ENCODE data around the gene TMPO. TPM values are rescaled to one million over a fixed set of nuclear protein-coding genes. Genes with fewer than 3 reads are reported as not detected.

TMPO gene
- total RNA-seq, 3 donors from 2014 or later (not counting 1 experiment from before 2014, with no cell fraction given): 72.8 to 89.4 (median 85.5) TPM

DNA sequence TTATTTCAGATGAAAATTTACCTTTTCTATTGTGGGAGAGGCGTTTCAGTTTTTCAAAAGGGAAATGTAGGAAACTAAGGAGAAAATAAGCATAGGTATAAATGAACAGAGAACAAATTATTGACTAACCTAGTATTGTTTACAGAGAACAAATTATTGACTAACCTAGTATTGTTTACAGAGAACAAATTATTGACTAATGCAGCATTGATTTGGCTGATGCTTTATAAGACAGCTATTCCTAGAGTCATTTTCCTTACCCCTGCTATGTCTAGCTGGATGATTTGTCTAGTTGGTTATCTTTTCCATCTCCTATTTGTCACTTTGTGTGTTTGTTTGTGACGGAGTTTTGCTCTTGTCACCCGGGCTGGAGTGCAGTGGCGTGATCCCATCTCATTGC lies 22.6 kb downstream of the TMPO start:
- Mint-ChIP-seq H3K27me3 (ENCODE audit: low read depth in 2 of 2) (no peaks in the 10 kb centered on the region), H3K9me3 (no peaks in the 10 kb centered on the region), H3K4me3 (no peak overlapping the region), H3K36me3 (peaks cover 8% of the 10 kb centered on the region), H3K4me1 (peaks cover 0 to 16% of the 10 kb centered on the region in 2 donors), H3K27ac (peak overlapping the region; percentile 39 to 51)
- 82% methylated on average over 3 of the region's 4 CpGs for WGBS (ENCODE audit: insufficient coverage)
- no peaks in the 10 kb centered on the region for H3K4me1 ChIP-seq (ENCODE audit: control insufficient read depth, insufficient read depth, low read length)
- intact Hi-C loops (cut with micrococcal nuclease): no loop called here
- H3K27ac ChIP-seq (ENCODE audit: low read length): no peak overlapping the region
- no peak overlapping the region for H3K4me3 ChIP-seq (ENCODE audit: low read length)
- ATAC-seq (no peak), DNase-seq (no peak)
- peaks cover 70% of the 10 kb centered on the region for H3K36me3 ChIP-seq (ENCODE audit: control insufficient read depth, insufficient read depth, low read length)
- TF ChIP-seq, protein P1, sequence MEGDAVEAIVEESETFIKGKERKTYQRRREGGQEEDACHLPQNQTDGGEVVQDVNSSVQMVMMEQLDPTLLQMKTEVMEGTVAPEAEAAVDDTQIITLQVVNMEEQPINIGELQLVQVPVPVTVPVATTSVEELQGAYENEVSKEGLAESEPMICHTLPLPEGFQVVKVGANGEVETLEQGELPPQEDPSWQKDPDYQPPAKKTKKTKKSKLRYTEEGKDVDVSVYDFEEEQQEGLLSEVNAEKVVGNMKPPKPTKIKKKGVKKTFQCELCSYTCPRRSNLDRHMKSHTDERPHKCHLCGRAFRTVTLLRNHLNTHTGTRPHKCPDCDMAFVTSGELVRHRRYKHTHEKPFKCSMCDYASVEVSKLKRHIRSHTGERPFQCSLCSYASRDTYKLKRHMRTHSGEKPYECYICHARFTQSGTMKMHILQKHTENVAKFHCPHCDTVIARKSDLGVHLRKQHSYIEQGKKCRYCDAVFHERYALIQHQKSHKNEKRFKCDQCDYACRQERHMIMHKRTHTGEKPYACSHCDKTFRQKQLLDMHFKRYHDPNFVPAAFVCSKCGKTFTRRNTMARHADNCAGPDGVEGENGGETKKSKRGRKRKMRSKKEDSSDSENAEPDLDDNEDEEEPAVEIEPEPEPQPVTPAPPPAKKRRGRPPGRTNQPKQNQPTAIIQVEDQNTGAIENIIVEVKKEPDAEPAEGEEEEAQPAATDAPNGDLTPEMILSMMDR (IDR thresholded peaks at IDR 0.05): no peak
- H3K9me3 ChIP-seq (ENCODE audit: control insufficient read depth, insufficient read depth, low read length): no peaks in the 10 kb centered on the region
- no peaks in the 10 kb centered on the region for H3K27me3 ChIP-seq (ENCODE audit: control insufficient read depth, insufficient read depth, low read length)

DNA sequence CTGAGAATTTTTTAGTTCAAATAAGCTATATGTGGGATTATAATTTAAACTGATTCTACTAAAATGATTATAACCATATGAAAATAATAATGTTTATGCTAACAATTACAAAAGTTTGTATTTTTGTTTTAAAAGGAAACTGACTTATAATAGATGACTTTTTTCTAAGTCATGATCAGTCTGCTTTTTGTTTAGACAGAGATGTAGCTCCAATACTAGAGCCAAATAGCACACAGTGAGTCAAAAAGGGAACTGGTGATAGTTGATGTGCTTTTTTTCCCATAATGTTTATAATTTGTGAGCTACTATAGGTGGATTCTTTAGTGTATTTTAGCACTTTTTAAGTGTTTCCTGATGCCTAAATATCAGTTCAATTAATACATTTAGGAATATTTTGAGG lies 28.3 kb downstream of the TMPO start:
- Mint-ChIP-seq H3K27ac (no peak overlapping the region), H3K4me1 (peaks cover 0 to 5% of the 10 kb centered on the region in 2 donors), H3K27me3 (ENCODE audit: low read depth in 2 of 2) (no peaks in the 10 kb centered on the region), H3K36me3 (peaks cover 11% of the 10 kb centered on the region), H3K9me3 (no peaks in the 10 kb centered on the region), H3K4me3 (no peak overlapping the region)
- TF ChIP-seq, protein P1 (IDR thresholded peaks at IDR 0.05): no peak
- ATAC-seq (no peak), DNase-seq (no peak)
- no peak overlapping the region for H3K4me3 ChIP-seq (ENCODE audit: low read length)
- no peak overlapping the region for H3K27ac ChIP-seq (ENCODE audit: low read length)
- intact Hi-C loops (cut with micrococcal nuclease): no loop called here
- peaks cover 52% of the 10 kb centered on the region for H3K36me3 ChIP-seq (ENCODE audit: control insufficient read depth, insufficient read depth, low read length)
- no peaks in the 10 kb centered on the region for H3K27me3 ChIP-seq (ENCODE audit: control insufficient read depth, insufficient read depth, low read length)
- no peaks in the 10 kb centered on the region for H3K4me1 ChIP-seq (ENCODE audit: control insufficient read depth, insufficient read depth, low read length)
- H3K9me3 ChIP-seq (ENCODE audit: control insufficient read depth, insufficient read depth, low read length): no peaks in the 10 kb centered on the region

DNA sequence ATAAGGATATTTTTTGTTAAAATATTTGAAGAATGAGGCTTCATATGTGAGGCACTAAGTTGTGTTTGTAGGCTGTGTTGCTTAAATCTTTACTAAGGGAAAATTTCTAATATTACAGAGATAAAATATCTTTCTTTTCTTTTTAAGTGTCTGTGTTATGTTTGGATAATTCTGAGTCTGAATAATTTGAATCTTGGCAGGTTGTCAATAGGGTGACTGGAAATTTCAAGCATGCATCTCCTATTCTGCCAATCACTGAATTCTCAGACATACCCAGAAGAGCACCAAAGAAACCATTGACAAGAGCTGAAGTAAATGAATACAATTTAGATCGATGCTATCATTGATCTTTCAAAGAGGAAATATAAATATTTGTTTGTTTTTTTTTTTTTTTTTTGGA lies 29.4 kb downstream of the TMPO start:
- no peaks in the 10 kb centered on the region for H3K27me3 Mint-ChIP-seq (ENCODE audit: low read depth in 2 of 2)
- WGBS (ENCODE audit: insufficient coverage): no CpG with 5 or more reads among the region's 1 CpG
- H3K36me3 ChIP-seq (ENCODE audit: control insufficient read depth, insufficient read depth, low read length): peaks cover 52% of the 10 kb centered on the region
- H3K9me3 ChIP-seq (ENCODE audit: control insufficient read depth, insufficient read depth, low read length): no peaks in the 10 kb centered on the region
- H3K27me3 ChIP-seq (ENCODE audit: control insufficient read depth, insufficient read depth, low read length): no peaks in the 10 kb centered on the region
- ATAC-seq (no peak), DNase-seq (no peak)
- no peaks in the 10 kb centered on the region for H3K4me1 ChIP-seq (ENCODE audit: control insufficient read depth, insufficient read depth, low read length)
- TF ChIP-seq, protein P1 (IDR thresholded peaks at IDR 0.05): no peak
- H3K27ac Mint-ChIP-seq: no peak overlapping the region
- H3K9me3 Mint-ChIP-seq: no peaks in the 10 kb centered on the region
- H3K27ac ChIP-seq (ENCODE audit: low read length): no peak overlapping the region
- H3K36me3 Mint-ChIP-seq: peaks cover 11% of the 10 kb centered on the region
- no peak overlapping the region for H3K4me3 ChIP-seq (ENCODE audit: low read length)
- H3K4me1 Mint-ChIP-seq: peaks cover 0 to 5% of the 10 kb centered on the region in 2 donors
- intact Hi-C loops (cut with micrococcal nuclease): no loop called here
- no peak overlapping the region for H3K4me3 Mint-ChIP-seq

DNA sequence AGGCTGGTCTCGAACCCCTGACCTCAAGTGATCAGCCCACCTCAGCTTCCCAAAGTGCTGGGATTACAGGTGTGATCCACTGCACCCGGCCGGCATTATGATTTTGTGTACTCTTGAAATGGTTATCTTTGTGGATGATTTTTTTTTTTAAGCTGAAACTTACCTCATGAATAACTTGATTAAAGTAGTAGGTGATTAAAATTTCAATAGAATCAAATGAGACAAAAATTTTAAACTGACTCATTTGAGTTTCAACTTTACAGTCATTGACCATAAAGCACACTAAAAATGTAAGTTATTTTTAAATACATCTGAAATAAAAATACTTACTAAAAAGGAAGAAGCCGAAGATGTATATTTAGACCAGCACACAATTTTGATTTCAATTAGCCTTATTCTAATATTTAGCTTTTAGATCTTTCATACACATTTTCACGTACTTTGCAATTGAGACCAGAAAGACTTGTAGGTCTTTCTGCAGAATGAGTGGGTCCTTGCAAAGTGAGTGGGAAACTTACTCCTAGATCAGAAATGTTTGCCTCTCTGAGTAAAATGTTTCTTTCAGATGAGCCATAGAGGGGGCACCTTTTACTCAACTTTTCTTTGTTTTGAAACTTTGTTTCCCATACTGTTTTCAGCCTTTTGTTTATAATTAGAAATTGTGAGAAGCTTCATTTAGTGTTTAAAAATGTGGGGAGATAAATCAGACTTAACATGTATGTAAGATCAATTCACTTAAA lies 34.2 kb downstream of the TMPO start:
- no peak overlapping the region for H3K4me3 Mint-ChIP-seq
- H3K4me3 ChIP-seq (ENCODE audit: low read length): no peak overlapping the region
- H3K36me3 ChIP-seq (ENCODE audit: control insufficient read depth, insufficient read depth, low read length): peaks cover 39% of the 10 kb centered on the region
- H3K27ac Mint-ChIP-seq: peak overlapping the region in 1 of 2 donors; percentile 4
- H3K9me3 Mint-ChIP-seq: no peaks in the 10 kb centered on the region
- H3K27ac ChIP-seq (ENCODE audit: low read length): no peak overlapping the region
- no peaks in the 10 kb centered on the region for H3K27me3 Mint-ChIP-seq (ENCODE audit: low read depth in 2 of 2)
- H3K4me1 Mint-ChIP-seq: no peaks in the 10 kb centered on the region
- no peak for ATAC-seq
- intact Hi-C loops (cut with micrococcal nuclease): no loop called here
- DNase-seq: no peak
- peaks cover 11% of the 10 kb centered on the region for H3K36me3 Mint-ChIP-seq
- TF ChIP-seq, protein P1 (IDR thresholded peaks at IDR 0.05): no peak
- no peaks in the 10 kb centered on the region for H3K27me3 ChIP-seq (ENCODE audit: control insufficient read depth, insufficient read depth, low read length)
- no peaks in the 10 kb centered on the region for H3K4me1 ChIP-seq (ENCODE audit: control insufficient read depth, insufficient read depth, low read length)
- H3K9me3 ChIP-seq (ENCODE audit: control insufficient read depth, insufficient read depth, low read length): no peaks in the 10 kb centered on the region
- WGBS (ENCODE audit: insufficient coverage): 74% methylated on average over 3 of the region's 5 CpGs
